Keratinocyte (primary cell): Measurements from ENCODE around the gene FXN. TPM values are rescaled to one million over a fixed set of nuclear protein-coding genes. Genes with fewer than 3 reads are reported as not detected.
"Not testable (repeated sequence)": the region's sequence is repeated elsewhere in the genome, so short reads cannot be mapped to it uniquely, and the experiment has no call there.

Experiments
- DNase-seq: peaks from one replicate; pipeline ENCODE4 v3.0.0-alpha.2; 2011; ENCODE audit warnings: low read depth, missing footprints, low spot score
- FAIRE-seq: peaks from 2 replicates; lab custom pipeline; 2011; peaks lifted over from hg19 to GRCh38; lab: Jason Lieb, UNC
- H2AFZ ChIP-seq: 2 replicates; pipeline ENCODE4 v1.6.0; 2012; ENCODE audit warnings: low read length, control low read depth, inconsistent platforms; ENCODE audit not compliant: control insufficient read depth
- H3K27ac ChIP-seq: 2 replicates; pipeline ENCODE4 v1.5.1; 2011; ENCODE audit warnings: low read length; ENCODE audit not compliant: control insufficient read depth, insufficient read depth
- H3K27me3 ChIP-seq: 3 replicates; pipeline ENCODE4 v1.6.0; 2011; ENCODE audit warnings: low read length; ENCODE audit not compliant: control insufficient read depth, insufficient read depth; ENCODE audit errors: extremely low read depth
- H3K36me3 ChIP-seq, 2 experiments: 2 replicates in 1 of 2; 3 replicates in 1 of 2; pipeline ENCODE4 v1.5.1; 2011; ENCODE audit warnings: low read length in 2 of 2, mild to moderate bottlenecking in 1 of 2; ENCODE audit not compliant: control insufficient read depth in 2 of 2, insufficient read depth in 2 of 2; ENCODE audit errors: extremely low read depth in 1 of 2
- H3K4me1 ChIP-seq: 3 replicates; pipeline ENCODE4 v1.5.1; 2011; ENCODE audit warnings: low read length; ENCODE audit not compliant: control insufficient read depth, insufficient read depth; ENCODE audit errors: extremely low read depth
- H3K4me2 ChIP-seq: 3 replicates; pipeline ENCODE4 v1.6.0; 2011; ENCODE audit warnings: low read depth, low read length; ENCODE audit not compliant: control insufficient read depth, insufficient read depth; ENCODE audit errors: extremely low read depth
- H3K4me3 ChIP-seq, 3 experiments: fragments of 200-600 bp in 1 of 3; sonication (generic) in 1 of 3; 2 replicates in 2 of 3; 3 replicates in 1 of 3; pipeline ENCODE4 v1.5.1; 2011 to 2016; ENCODE audit warnings: low read length in 3 of 3, mild to moderate bottlenecking in 3 of 3, control low read depth in 2 of 3, inconsistent platforms in 1 of 3, low read depth in 1 of 3, mixed read lengths in 1 of 3, mixed run types in 1 of 3, moderate library complexity in 1 of 3; ENCODE audit not compliant: control insufficient read depth in 2 of 3, insufficient read depth in 2 of 3; ENCODE audit errors: extremely low read depth in 1 of 3
- H3K79me2 ChIP-seq: 2 replicates; pipeline ENCODE4 v1.6.0; 2012; ENCODE audit warnings: low read length; ENCODE audit not compliant: control insufficient read depth, insufficient read depth
- H3K9ac ChIP-seq: 3 replicates; pipeline ENCODE4 v1.6.0; 2011; ENCODE audit warnings: low read length; ENCODE audit not compliant: control insufficient read depth, insufficient read depth; ENCODE audit errors: extremely low read depth
- H3K9me1 ChIP-seq: 3 replicates; pipeline ENCODE4 v1.6.0; 2011; ENCODE audit warnings: low read length; ENCODE audit not compliant: control insufficient read depth, insufficient read depth; ENCODE audit errors: extremely low read depth
- H3K9me3 ChIP-seq: 2 replicates; pipeline ENCODE4 v1.5.1; 2012; ENCODE audit warnings: low read depth, low read length; ENCODE audit not compliant: control insufficient read depth
- H4K20me1 ChIP-seq: 3 replicates; pipeline ENCODE4 v1.6.0; 2011; ENCODE audit warnings: low read length; ENCODE audit not compliant: control insufficient read depth, insufficient read depth; ENCODE audit errors: extremely low read depth
- EZH2 ChIP-seq: IDR thresholded peaks from one replicate; pipeline ENCODE4 v1.6.1; 2012; ENCODE audit warnings: inconsistent platforms, mild to moderate bottlenecking, low read length, moderate library complexity
- dilution Hi-C: fragments of 300-500 bp; cut with MboI; formaldehyde crosslinking; loops from one replicate; pipeline ENCODE4 v1.7.0; 2020; ENCODE audit warnings: low sequenced_read_pairs; ENCODE audit not compliant: extremely low pct_ligation_motif_present
- polyA plus RNA-seq, 5 experiments: library from polyadenylated mRNA; depleted of rRNA in 3 of 5; stranded (reverse) in 3 of 5; stranded (forward) in 1 of 5; unstranded in 1 of 5; fragments of >200 nt; gene quantifications; 1 replicate in 1 of 5; 2 replicates in 3 of 5; 3 replicates in 1 of 5; pipeline versions ENCODE4 v1.2.1 to v1.2.3, GENCODE V29; 2011 to 2012; ENCODE audit warnings: missing spikeins in 2 of 5, low read depth in 1 of 5, low replicate concordance in 1 of 5
- TF ChIP-seq, protein P1 (sequence below), 3 experiments: IDR thresholded peaks in 1 of 3; conservative IDR thresholded peaks in 1 of 3; optimal IDR thresholded peaks in 1 of 3; 2 replicates in 2 of 3; 3 replicates in 1 of 3; pipeline versions ENCODE3 to v1.5.1; 2011; ENCODE audit warnings: low read length in 3 of 3, mild to moderate bottlenecking in 3 of 3, moderate library complexity in 2 of 3, control low read depth in 1 of 3, inconsistent platforms in 1 of 3; ENCODE audit not compliant: insufficient read depth in 2 of 3; ENCODE audit errors: extremely low read depth in 1 of 3

FXN gene
- polyA plus RNA-seq, 1 donor (not counting 4 experiments of a cell fraction or from before 2014, with no cell fraction given) = 24.3 TPM

DNA sequence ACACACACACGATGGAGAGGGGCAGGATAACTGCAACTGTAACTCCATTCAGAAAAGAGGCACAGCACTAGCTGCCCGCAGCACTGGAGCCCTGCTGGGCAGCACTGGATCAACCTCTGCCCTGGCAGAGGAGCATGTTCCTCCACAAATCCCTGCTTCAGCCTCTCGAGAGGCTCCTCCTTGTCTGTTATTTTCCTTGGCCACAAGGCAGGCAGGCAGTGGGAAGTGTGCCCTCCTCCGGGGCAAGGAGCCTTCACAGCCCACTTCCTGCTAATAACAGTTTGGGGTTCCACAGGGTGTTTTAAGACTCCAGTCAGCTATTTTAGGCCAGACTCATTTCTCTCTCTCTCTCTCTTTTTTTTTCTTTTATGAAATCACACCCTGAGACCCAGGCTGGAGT, 11.8 kb downstream of the FXN start:
- dilution Hi-C loops = no loop called here
- FAIRE-seq (no peak), DNase-seq (no peak)
- Histone ChIP-seq H3K9me1 (no peaks in the 10 kb centered on the region), H3K4me2 (no peak overlapping the region), H3K9ac (no peak overlapping the region), H4K20me1 (no peaks in the 10 kb centered on the region), H2AFZ (no peak overlapping the region), H3K9me3 (no peaks in the 10 kb centered on the region), H3K4me3 (no peak overlapping the region), H3K79me2 (peaks cover 10% of the 10 kb centered on the region), H3K36me3 (peaks cover 9 to 11% of the 10 kb centered on the region in 2 experiments), H3K4me1 (no peaks in the 10 kb centered on the region), H3K27ac (no peak overlapping the region), H3K27me3 (no peaks in the 10 kb centered on the region)
- TF ChIP-seq EZH2 = no peak
- TF ChIP-seq, protein P1, sequence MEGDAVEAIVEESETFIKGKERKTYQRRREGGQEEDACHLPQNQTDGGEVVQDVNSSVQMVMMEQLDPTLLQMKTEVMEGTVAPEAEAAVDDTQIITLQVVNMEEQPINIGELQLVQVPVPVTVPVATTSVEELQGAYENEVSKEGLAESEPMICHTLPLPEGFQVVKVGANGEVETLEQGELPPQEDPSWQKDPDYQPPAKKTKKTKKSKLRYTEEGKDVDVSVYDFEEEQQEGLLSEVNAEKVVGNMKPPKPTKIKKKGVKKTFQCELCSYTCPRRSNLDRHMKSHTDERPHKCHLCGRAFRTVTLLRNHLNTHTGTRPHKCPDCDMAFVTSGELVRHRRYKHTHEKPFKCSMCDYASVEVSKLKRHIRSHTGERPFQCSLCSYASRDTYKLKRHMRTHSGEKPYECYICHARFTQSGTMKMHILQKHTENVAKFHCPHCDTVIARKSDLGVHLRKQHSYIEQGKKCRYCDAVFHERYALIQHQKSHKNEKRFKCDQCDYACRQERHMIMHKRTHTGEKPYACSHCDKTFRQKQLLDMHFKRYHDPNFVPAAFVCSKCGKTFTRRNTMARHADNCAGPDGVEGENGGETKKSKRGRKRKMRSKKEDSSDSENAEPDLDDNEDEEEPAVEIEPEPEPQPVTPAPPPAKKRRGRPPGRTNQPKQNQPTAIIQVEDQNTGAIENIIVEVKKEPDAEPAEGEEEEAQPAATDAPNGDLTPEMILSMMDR (optimal IDR thresholded peaks at IDR 0.05 in 1 of 3, IDR thresholded peaks at IDR 0.05 in 1 of 3, conservative IDR thresholded peaks at IDR 0.05 in 1 of 3; ENCODE audit: extremely low read depth in 1 of 3, insufficient read depth in 2 of 3, low read length in 3 of 3) = no peak

- peaks cover 4% of the 10 kb centered on the region for H3K79me2 ChIP-seq
- no peak overlapping the region for H3K4me3 ChIP-seq
- H3K27ac ChIP-seq = no peak overlapping the region
- no peaks in the 10 kb centered on the region for H3K27me3 ChIP-seq
- H3K4me2 ChIP-seq = no peak overlapping the region
- TF ChIP-seq, protein P1 (optimal IDR thresholded peaks at IDR 0.05 in 1 of 3, IDR thresholded peaks at IDR 0.05 in 1 of 3, conservative IDR thresholded peaks at IDR 0.05 in 1 of 3; ENCODE audit: extremely low read depth in 1 of 3, insufficient read depth in 2 of 3, low read length in 3 of 3) = no peak
- no peak for TF ChIP-seq EZH2
- H3K9ac ChIP-seq = no peak overlapping the region
- H4K20me1 ChIP-seq = no peaks in the 10 kb centered on the region
- no peaks in the 10 kb centered on the region for H3K4me1 ChIP-seq
- H3K9me1 ChIP-seq = no peaks in the 10 kb centered on the region
- no peak overlapping the region for H2AFZ ChIP-seq
- H3K36me3 ChIP-seq = peaks cover 9 to 11% of the 10 kb centered on the region in 2 experiments
- dilution Hi-C loops = no loop called here
- FAIRE-seq = no peak
- H3K9me3 ChIP-seq = no peaks in the 10 kb centered on the region
- DNase-seq = no peak
These were observed 13.5 kb downstream of the FXN start for GRCh38 chr9:69049094-69049493.

- FAIRE-seq, H3K9me3 ChIP-seq, H3K27ac ChIP-seq, DNase-seq, H3K9me1 ChIP-seq, H3K4me3 ChIP-seq, H3K9ac ChIP-seq, H4K20me1 ChIP-seq, H2AFZ ChIP-seq, H3K79me2 ChIP-seq, H3K4me2 ChIP-seq, H3K4me1 ChIP-seq, dilution Hi-C loops, H3K27me3 ChIP-seq: not testable (repeated sequence)
- peaks cover 12 to 16% of the 10 kb centered on the region in 2 experiments for H3K36me3 ChIP-seq
These were observed 15.4 kb downstream of the FXN start for GRCh38 chr9:69050936-69051335.
